Measurements from ENCODE around the gene EARS2. TPM values are rescaled to one million over a fixed set of nuclear protein-coding genes. Genes with fewer than 3 reads are reported as not detected.

The EARS2 gene
- total RNA-seq, 1 experiment from 2014 or later: 55.9 TPM

DNA sequence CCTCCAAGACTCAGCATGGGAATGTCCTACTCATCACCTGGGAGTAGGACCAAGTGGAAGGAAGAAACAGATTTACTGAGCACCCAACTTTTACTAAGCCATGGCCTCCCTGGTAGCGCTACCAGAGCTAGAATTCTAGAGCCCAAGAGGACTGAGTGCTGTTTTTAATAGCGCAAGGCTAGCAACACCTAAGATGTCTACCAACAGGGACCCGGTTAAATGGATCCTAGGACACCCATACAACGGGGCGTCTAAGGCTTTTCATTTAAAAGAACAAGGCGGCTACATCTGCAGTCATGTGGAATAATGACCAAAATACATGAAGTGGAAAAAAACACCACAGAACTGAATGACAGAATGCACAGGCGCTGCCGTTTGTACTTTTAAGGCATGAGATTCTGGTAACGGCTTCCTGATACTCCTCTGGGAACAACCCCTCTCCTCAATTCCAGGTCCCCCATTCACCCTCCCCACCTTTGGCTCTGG lies 51.9 kb downstream of the EARS2 start:
- H3K27me3 Mint-ChIP-seq (ENCODE audit: low read depth): no peaks in the 10 kb centered on the region
- DNase-seq (ENCODE audit: low spot score): no peak
- POLR2A ChIA-PET: no interaction called here
- peaks cover 64% of the 10 kb centered on the region for H3K4me1 Mint-ChIP-seq
- CTCF ChIA-PET: interaction anchor here (1.4 to 2.0 kb wide), 3 partner anchors 24 to 92 kb away, joined by 3 to 6 read pairs (median 3); no protein-coding TSS in a partner anchor
- H3K9me3 Mint-ChIP-seq: no peaks in the 10 kb centered on the region
- no peak for ATAC-seq
- H3K36me3 Mint-ChIP-seq: peaks cover 12% of the 10 kb centered on the region
- no peak overlapping the region for H3K4me3 Mint-ChIP-seq
- TF ChIP-seq, protein P1, sequence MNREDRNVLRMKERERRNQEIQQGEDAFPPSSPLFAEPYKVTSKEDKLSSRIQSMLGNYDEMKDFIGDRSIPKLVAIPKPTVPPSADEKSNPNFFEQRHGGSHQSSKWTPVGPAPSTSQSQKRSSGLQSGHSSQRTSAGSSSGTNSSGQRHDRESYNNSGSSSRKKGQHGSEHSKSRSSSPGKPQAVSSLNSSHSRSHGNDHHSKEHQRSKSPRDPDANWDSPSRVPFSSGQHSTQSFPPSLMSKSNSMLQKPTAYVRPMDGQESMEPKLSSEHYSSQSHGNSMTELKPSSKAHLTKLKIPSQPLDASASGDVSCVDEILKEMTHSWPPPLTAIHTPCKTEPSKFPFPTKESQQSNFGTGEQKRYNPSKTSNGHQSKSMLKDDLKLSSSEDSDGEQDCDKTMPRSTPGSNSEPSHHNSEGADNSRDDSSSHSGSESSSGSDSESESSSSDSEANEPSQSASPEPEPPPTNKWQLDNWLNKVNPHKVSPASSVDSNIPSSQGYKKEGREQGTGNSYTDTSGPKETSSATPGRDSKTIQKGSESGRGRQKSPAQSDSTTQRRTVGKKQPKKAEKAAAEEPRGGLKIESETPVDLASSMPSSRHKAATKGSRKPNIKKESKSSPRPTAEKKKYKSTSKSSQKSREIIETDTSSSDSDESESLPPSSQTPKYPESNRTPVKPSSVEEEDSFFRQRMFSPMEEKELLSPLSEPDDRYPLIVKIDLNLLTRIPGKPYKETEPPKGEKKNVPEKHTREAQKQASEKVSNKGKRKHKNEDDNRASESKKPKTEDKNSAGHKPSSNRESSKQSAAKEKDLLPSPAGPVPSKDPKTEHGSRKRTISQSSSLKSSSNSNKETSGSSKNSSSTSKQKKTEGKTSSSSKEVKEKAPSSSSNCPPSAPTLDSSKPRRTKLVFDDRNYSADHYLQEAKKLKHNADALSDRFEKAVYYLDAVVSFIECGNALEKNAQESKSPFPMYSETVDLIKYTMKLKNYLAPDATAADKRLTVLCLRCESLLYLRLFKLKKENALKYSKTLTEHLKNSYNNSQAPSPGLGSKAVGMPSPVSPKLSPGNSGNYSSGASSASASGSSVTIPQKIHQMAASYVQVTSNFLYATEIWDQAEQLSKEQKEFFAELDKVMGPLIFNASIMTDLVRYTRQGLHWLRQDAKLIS (CRISPR knock-in tag; IDR thresholded peaks at IDR 0.05; ENCODE audit: borderline replicate concordance): no peak
- TF ChIP-seq GTF2I (CRISPR knock-in tag; conservative IDR thresholded peaks at IDR 0.05): no peak
- TF ChIP-seq MYBL2 (CRISPR knock-in tag; IDR thresholded peaks at IDR 0.05): no peak
- no peak for TF ChIP-seq SMAD4 (CRISPR knock-in tag; IDR thresholded peaks at IDR 0.05)
- TF ChIP-seq, protein P2, sequence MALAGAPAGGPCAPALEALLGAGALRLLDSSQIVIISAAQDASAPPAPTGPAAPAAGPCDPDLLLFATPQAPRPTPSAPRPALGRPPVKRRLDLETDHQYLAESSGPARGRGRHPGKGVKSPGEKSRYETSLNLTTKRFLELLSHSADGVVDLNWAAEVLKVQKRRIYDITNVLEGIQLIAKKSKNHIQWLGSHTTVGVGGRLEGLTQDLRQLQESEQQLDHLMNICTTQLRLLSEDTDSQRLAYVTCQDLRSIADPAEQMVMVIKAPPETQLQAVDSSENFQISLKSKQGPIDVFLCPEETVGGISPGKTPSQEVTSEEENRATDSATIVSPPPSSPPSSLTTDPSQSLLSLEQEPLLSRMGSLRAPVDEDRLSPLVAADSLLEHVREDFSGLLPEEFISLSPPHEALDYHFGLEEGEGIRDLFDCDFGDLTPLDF (CRISPR knock-in tag; IDR thresholded peaks at IDR 0.05): no peak
- TF ChIP-seq, protein P3, sequence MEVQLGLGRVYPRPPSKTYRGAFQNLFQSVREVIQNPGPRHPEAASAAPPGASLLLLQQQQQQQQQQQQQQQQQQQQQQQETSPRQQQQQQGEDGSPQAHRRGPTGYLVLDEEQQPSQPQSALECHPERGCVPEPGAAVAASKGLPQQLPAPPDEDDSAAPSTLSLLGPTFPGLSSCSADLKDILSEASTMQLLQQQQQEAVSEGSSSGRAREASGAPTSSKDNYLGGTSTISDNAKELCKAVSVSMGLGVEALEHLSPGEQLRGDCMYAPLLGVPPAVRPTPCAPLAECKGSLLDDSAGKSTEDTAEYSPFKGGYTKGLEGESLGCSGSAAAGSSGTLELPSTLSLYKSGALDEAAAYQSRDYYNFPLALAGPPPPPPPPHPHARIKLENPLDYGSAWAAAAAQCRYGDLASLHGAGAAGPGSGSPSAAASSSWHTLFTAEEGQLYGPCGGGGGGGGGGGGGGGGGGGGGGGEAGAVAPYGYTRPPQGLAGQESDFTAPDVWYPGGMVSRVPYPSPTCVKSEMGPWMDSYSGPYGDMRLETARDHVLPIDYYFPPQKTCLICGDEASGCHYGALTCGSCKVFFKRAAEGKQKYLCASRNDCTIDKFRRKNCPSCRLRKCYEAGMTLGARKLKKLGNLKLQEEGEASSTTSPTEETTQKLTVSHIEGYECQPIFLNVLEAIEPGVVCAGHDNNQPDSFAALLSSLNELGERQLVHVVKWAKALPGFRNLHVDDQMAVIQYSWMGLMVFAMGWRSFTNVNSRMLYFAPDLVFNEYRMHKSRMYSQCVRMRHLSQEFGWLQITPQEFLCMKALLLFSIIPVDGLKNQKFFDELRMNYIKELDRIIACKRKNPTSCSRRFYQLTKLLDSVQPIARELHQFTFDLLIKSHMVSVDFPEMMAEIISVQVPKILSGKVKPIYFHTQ (CRISPR knock-in tag; IDR thresholded peaks at IDR 0.05): no peak
- no peak for TF ChIP-seq NFATC4 (CRISPR knock-in tag; IDR thresholded peaks at IDR 0.05)
- no peak for TF ChIP-seq SMAD3 (CRISPR knock-in tag; IDR thresholded peaks at IDR 0.05; ENCODE audit: borderline replicate concordance)
- TF ChIP-seq, protein P4, sequence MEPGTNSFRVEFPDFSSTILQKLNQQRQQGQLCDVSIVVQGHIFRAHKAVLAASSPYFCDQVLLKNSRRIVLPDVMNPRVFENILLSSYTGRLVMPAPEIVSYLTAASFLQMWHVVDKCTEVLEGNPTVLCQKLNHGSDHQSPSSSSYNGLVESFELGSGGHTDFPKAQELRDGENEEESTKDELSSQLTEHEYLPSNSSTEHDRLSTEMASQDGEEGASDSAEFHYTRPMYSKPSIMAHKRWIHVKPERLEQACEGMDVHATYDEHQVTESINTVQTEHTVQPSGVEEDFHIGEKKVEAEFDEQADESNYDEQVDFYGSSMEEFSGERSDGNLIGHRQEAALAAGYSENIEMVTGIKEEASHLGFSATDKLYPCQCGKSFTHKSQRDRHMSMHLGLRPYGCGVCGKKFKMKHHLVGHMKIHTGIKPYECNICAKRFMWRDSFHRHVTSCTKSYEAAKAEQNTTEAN (CRISPR knock-in tag; IDR thresholded peaks at IDR 0.05): no peak
- TF ChIP-seq, protein P5, sequence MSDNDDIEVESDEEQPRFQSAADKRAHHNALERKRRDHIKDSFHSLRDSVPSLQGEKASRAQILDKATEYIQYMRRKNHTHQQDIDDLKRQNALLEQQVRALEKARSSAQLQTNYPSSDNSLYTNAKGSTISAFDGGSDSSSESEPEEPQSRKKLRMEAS (CRISPR knock-in tag; IDR thresholded peaks at IDR 0.05): no peak
- TF ChIP-seq, protein P6, sequence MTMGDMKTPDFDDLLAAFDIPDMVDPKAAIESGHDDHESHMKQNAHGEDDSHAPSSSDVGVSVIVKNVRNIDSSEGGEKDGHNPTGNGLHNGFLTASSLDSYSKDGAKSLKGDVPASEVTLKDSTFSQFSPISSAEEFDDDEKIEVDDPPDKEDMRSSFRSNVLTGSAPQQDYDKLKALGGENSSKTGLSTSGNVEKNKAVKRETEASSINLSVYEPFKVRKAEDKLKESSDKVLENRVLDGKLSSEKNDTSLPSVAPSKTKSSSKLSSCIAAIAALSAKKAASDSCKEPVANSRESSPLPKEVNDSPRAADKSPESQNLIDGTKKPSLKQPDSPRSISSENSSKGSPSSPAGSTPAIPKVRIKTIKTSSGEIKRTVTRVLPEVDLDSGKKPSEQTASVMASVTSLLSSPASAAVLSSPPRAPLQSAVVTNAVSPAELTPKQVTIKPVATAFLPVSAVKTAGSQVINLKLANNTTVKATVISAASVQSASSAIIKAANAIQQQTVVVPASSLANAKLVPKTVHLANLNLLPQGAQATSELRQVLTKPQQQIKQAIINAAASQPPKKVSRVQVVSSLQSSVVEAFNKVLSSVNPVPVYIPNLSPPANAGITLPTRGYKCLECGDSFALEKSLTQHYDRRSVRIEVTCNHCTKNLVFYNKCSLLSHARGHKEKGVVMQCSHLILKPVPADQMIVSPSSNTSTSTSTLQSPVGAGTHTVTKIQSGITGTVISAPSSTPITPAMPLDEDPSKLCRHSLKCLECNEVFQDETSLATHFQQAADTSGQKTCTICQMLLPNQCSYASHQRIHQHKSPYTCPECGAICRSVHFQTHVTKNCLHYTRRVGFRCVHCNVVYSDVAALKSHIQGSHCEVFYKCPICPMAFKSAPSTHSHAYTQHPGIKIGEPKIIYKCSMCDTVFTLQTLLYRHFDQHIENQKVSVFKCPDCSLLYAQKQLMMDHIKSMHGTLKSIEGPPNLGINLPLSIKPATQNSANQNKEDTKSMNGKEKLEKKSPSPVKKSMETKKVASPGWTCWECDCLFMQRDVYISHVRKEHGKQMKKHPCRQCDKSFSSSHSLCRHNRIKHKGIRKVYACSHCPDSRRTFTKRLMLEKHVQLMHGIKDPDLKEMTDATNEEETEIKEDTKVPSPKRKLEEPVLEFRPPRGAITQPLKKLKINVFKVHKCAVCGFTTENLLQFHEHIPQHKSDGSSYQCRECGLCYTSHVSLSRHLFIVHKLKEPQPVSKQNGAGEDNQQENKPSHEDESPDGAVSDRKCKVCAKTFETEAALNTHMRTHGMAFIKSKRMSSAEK (CRISPR knock-in tag; IDR thresholded peaks at IDR 0.05; ENCODE audit: borderline replicate concordance): no peak
- TF ChIP-seq, protein P7, sequence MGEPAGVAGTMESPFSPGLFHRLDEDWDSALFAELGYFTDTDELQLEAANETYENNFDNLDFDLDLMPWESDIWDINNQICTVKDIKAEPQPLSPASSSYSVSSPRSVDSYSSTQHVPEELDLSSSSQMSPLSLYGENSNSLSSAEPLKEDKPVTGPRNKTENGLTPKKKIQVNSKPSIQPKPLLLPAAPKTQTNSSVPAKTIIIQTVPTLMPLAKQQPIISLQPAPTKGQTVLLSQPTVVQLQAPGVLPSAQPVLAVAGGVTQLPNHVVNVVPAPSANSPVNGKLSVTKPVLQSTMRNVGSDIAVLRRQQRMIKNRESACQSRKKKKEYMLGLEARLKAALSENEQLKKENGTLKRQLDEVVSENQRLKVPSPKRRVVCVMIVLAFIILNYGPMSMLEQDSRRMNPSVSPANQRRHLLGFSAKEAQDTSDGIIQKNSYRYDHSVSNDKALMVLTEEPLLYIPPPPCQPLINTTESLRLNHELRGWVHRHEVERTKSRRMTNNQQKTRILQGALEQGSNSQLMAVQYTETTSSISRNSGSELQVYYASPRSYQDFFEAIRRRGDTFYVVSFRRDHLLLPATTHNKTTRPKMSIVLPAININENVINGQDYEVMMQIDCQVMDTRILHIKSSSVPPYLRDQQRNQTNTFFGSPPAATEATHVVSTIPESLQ (CRISPR knock-in tag; IDR thresholded peaks at IDR 0.05): no peak
- TF ChIP-seq ZNF121 (CRISPR knock-in tag; IDR thresholded peaks at IDR 0.05): no peak
- TF ChIP-seq ZNF263 (CRISPR knock-in tag; IDR thresholded peaks at IDR 0.05; ENCODE audit: low read depth): no peak
- TF ChIP-seq, protein P8, sequence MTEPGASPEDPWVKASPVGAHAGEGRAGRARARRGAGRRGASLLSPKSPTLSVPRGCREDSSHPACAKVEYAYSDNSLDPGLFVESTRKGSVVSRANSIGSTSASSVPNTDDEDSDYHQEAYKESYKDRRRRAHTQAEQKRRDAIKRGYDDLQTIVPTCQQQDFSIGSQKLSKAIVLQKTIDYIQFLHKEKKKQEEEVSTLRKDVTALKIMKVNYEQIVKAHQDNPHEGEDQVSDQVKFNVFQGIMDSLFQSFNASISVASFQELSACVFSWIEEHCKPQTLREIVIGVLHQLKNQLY (CRISPR knock-in tag; IDR thresholded peaks at IDR 0.05): no peak
- no peak for TF ChIP-seq NFE2L1 (CRISPR knock-in tag; IDR thresholded peaks at IDR 0.05)
- no peak overlapping the region for H3K27ac Mint-ChIP-seq

Data from WTC11 (cell line).